B cell (primary cell): Measurements from ENCODE around the gene EPB41L4B. TPM values are rescaled to one million over a fixed set of nuclear protein-coding genes. Genes with fewer than 3 reads are reported as not detected.

ENCODE experiments used
- ATAC-seq: fragments of 200-7000 bp; cut with Tn5 transposase; one replicate; pipeline ENCODE4 v1.10.0; 2021; ENCODE audit warnings: low read depth, mild to moderate bottlenecking, moderate number of reproducible peaks, moderate library complexity
- CTCF ChIA-PET: fragments of 350-600 bp; sonication (Branson Sonifier 250); formaldehyde crosslinking; loops from one replicate; lab custom pipeline; 2021; ENCODE audit warnings: antibody characterized with exemption, inconsistent platforms; lab: Charles Lee
- POLR2A ChIA-PET: fragments of 350-600 bp; sonication (Branson Sonifier 250); formaldehyde crosslinking; loops from one replicate; lab custom pipeline; 2021; ENCODE audit warnings: antibody characterized with exemption; lab: Charles Lee
- DNase-seq: peaks from one replicate; pipeline ENCODE4 v3.0.0; 2013
- H2AFZ ChIP-seq: 2 replicates; pipeline ENCODE4 v1.6.1; 2012; ENCODE audit warnings: mild to moderate bottlenecking, low read depth, low read length; ENCODE audit not compliant: insufficient read depth, poor library complexity, severe bottlenecking
- H3K27ac ChIP-seq, 2 donors: 1 replicate in 1 of 2; 2 replicates in 1 of 2; pipeline ENCODE4 v1.5.1; 2012 to 2013; ENCODE audit warnings: low read length in 2 of 2, mild to moderate bottlenecking in 2 of 2, moderate library complexity in 1 of 2
- H3K27me3 ChIP-seq, 4 experiments: fragments of 200-600 bp in 1 of 4; sonication (generic) in 1 of 4; replicated peaks in 1 of 4; 1 replicate in 2 of 4; 2 replicates in 2 of 4; pipeline versions ENCODE4 v1.6.1 to v1.7.0; 2013 to 2016; ENCODE audit warnings: low read length in 3 of 4, mild to moderate bottlenecking in 2 of 4, mixed read lengths in 1 of 4, moderate library complexity in 1 of 4; ENCODE audit not compliant: insufficient read depth in 4 of 4, control insufficient read depth in 3 of 4; ENCODE audit errors: control extremely low read depth in 1 of 4
- H3K36me3 ChIP-seq, 2 experiments: replicated peaks in 1 of 2; 1 replicate in 1 of 2; 2 replicates in 1 of 2; pipeline versions ENCODE4 v1.6.1 to v1.7.1; 2013; ENCODE audit warnings: low read length in 1 of 2; ENCODE audit not compliant: insufficient read depth in 2 of 2, control insufficient read depth in 1 of 2; ENCODE audit errors: control extremely low read depth in 1 of 2, extremely low read depth in 1 of 2
- H3K4me1 ChIP-seq, 2 donors: fragments of 200-600 bp in 1 of 2; sonication (generic) in 1 of 2; 1 replicate in 1 of 2; 2 replicates in 1 of 2; pipeline versions ENCODE4 v1.5.1 to v1.6.1; 2013 to 2017; ENCODE audit warnings: low read length in 2 of 2; ENCODE audit not compliant: control insufficient read depth in 2 of 2, insufficient read depth in 2 of 2
- H3K4me2 ChIP-seq: replicated peaks from 2 replicates; pipeline ENCODE3; 2012; ENCODE audit warnings: mild to moderate bottlenecking, low read depth, low read length; ENCODE audit not compliant: poor library complexity, severe bottlenecking
- H3K4me3 ChIP-seq, 5 experiments: fragments of 200-600 bp in 1 of 5; sonication (generic) in 1 of 5; 1 replicate in 3 of 5; 2 replicates in 2 of 5; pipeline versions ENCODE4 v1.5.1 to v1.7.0; 2011 to 2016; ENCODE audit warnings: low read length in 4 of 5, mild to moderate bottlenecking in 4 of 5, low read depth in 2 of 5, control low read depth in 1 of 5, moderate library complexity in 1 of 5; ENCODE audit not compliant: insufficient read depth in 1 of 5; ENCODE audit errors: control extremely low read depth in 1 of 5, extremely low read depth in 1 of 5
- H3K79me2 ChIP-seq: fragments of 200-600 bp; sonication (generic); one replicate; pipeline ENCODE4 v1.6.0; 2016; ENCODE audit warnings: low read length; ENCODE audit not compliant: control insufficient read depth, insufficient read depth
- H3K9ac ChIP-seq: fragments of 200-600 bp; sonication (generic); 2 replicates; pipeline ENCODE4 v1.6.1; 2017; ENCODE audit warnings: mild to moderate bottlenecking, low read length, moderate library complexity
- H3K9me3 ChIP-seq, 3 donors: one replicate each; pipeline versions ENCODE4 v1.6.1 to v1.7.1; 2013; ENCODE audit warnings: low read length in 2 of 3; ENCODE audit not compliant: control insufficient read depth in 2 of 3, insufficient read depth in 1 of 3; ENCODE audit errors: control extremely low read depth in 1 of 3
- H4K20me1 ChIP-seq: 2 replicates; pipeline ENCODE4 v1.6.0; 2012; ENCODE audit warnings: mild to moderate bottlenecking, low read length; ENCODE audit not compliant: insufficient read depth, control insufficient read depth, poor library complexity, severe bottlenecking
- H3K27ac Mint-ChIP-seq: one replicate; pipeline ENCODE4 v1.8.0; 2021; ENCODE audit warnings: mixed read lengths
- H3K27me3 Mint-ChIP-seq: one replicate; pipeline ENCODE4 v1.8.0; 2021; ENCODE audit warnings: mixed read lengths
- H3K4me1 Mint-ChIP-seq: one replicate; pipeline ENCODE4 v1.8.0; 2021; ENCODE audit warnings: mixed read lengths
- H3K4me3 Mint-ChIP-seq: one replicate; pipeline ENCODE4 v1.8.0; 2021; ENCODE audit warnings: mixed read lengths
- H3K9me3 Mint-ChIP-seq: one replicate; pipeline ENCODE4 v1.8.0; 2022; ENCODE audit warnings: mixed read lengths; ENCODE audit not compliant: insufficient read depth
- CTCF ChIP-seq: fragments of 200-600 bp; IDR thresholded peaks from one replicate; pipeline ENCODE4 v1.8.0; 2022; ENCODE audit warnings: antibody characterized with exemption, mild to moderate bottlenecking
- EZH2 ChIP-seq: IDR thresholded peaks from 2 replicates; pipeline ENCODE4 v1.6.1; 2012; ENCODE audit warnings: borderline replicate concordance, low read depth, mild to moderate bottlenecking, moderate library complexity, low read length; ENCODE audit not compliant: insufficient read depth, poor library complexity, severe bottlenecking
- WGBS: methylation state at CpG from one replicate; pipeline ENCODE4 v1.1.5; 2013; ENCODE audit warnings: missing lambda C conversion rate; ENCODE audit not compliant: insufficient coverage; 5-methylcytosine and 5-hydroxymethylcytosine counted together
- intact Hi-C: fragments of 100-400 bp; cut with micrococcal nuclease; formaldehyde crosslinking; loops from one replicate; pipeline ENCODE4 v1.10.0; 2022
- polyA plus RNA-seq: library from polyadenylated mRNA; depleted of rRNA; stranded (reverse); fragments of >200 nt; gene quantifications from 2 replicates; pipeline ENCODE4 v1.2.3, GENCODE V29; 2012
- total RNA-seq, 2 donors: library from RNA; stranded (reverse); fragments of 120-200 nt in 1 of 2; gene quantifications; 1 replicate in 1 of 2; 2 replicates in 1 of 2; pipeline versions ENCODE4 v1.2.3 to v1.2.4, GENCODE V29; 2013 to 2022

Gene EPB41L4B
- total and polyA plus RNA-seq, 2 donors (not counting 1 experiment from before 2014, with no cell fraction given), result 2.9 TPM; not detected in 1

- WGBS, result 85% methylated on average over 9 of the region's 13 CpGs
- TF ChIP-seq EZH2, result no peak
- TF ChIP-seq CTCF, result no peak
- no peak for DNase-seq
- peaks cover 12 to 13% of the 10 kb centered on the region in 2 donors for H3K4me1 ChIP-seq
- no peak overlapping the region for H2AFZ ChIP-seq
- H3K4me3 ChIP-seq, result no peak overlapping the region
- H3K27ac ChIP-seq, result no peak overlapping the region
- ChIA-PET CTCF (interaction anchor here (0.8 to 1.1 kb wide), 2 partner anchors 72 to 152 kb away, joined by 3 read pairs; no protein-coding TSS in a partner anchor), POLR2A (no interaction called here)
- no peaks in the 10 kb centered on the region for H4K20me1 ChIP-seq
- H3K36me3 ChIP-seq, result no peaks in the 10 kb centered on the region
- Mint-ChIP-seq H3K9me3 (no peaks in the 10 kb centered on the region), H3K27me3 (peaks cover 68% of the 10 kb centered on the region), H3K4me3 (no peak overlapping the region), H3K27ac (no peak overlapping the region), H3K4me1 (peaks cover 13% of the 10 kb centered on the region)
- intact Hi-C loops, result loop anchor here (10.0 kb wide), 1 partner anchor 203 kb away; the partner anchor contains the start of gene TMEM245
- no peak for ATAC-seq
- no peak overlapping the region for H3K4me2 ChIP-seq
- H3K27me3 ChIP-seq, result peaks cover 0 to 59% (median 28%) of the 10 kb centered on the region in 4 experiments
- no peaks in the 10 kb centered on the region for H3K79me2 ChIP-seq
- no peak overlapping the region for H3K9ac ChIP-seq
- peaks cover 0 to 9% (median 0%) of the 10 kb centered on the region in 3 donors for H3K9me3 ChIP-seq
These were observed 3.4 kb downstream of the EPB41L4B start for GRCh38 chr9:109317311-109317978.

GRCh38 chr9:109316207-109316640 lies 4.6 kb downstream of the EPB41L4B start:
- Mint-ChIP-seq H3K27ac (no peak overlapping the region), H3K9me3 (no peaks in the 10 kb centered on the region), H3K4me1 (peaks cover 16% of the 10 kb centered on the region), H3K4me3 (no peak overlapping the region), H3K27me3 (peaks cover 65% of the 10 kb centered on the region)
- DNase-seq, result no peak
- TF ChIP-seq EZH2 (no peak), CTCF (no peak)
- Histone ChIP-seq H2AFZ (no peak overlapping the region), H3K4me1 (peaks cover 10 to 12% of the 10 kb centered on the region in 2 donors), H3K4me3 (no peak overlapping the region), H3K9me3 (peaks cover 0 to 8% (median 0%) of the 10 kb centered on the region in 3 donors), H3K9ac (no peak overlapping the region), H3K27me3 (peaks cover 0 to 50% (median 18%) of the 10 kb centered on the region in 4 experiments), H4K20me1 (no peaks in the 10 kb centered on the region), H3K4me2 (no peak overlapping the region), H3K79me2 (no peaks in the 10 kb centered on the region), H3K27ac (no peak overlapping the region), H3K36me3 (no peaks in the 10 kb centered on the region)
- ChIA-PET CTCF (interaction anchor here (1.1 kb wide), 1 partner anchor 154 kb away, joined by 3 read pairs; no protein-coding TSS in a partner anchor), POLR2A (no interaction called here)
- no peak for ATAC-seq
- 74% methylated on average over 12 of the region's 12 CpGs for WGBS
- intact Hi-C loops, result loop anchor here (10.0 kb wide), 1 partner anchor 201 kb away; the partner anchor contains the start of gene TMEM245
